Measurements from ENCODE around the gene NRF1. TPM values are rescaled to one million over a fixed set of nuclear protein-coding genes. Genes with fewer than 3 reads are reported as not detected.
"Not testable (repeated sequence)": the region's sequence is repeated elsewhere in the genome, so short reads cannot be mapped to it uniquely, and the experiment has no call there.

Gene NRF1
- total and polyA plus RNA-seq, 8 donors = 11.4 to 26.8 (median 22.6) TPM

DNA sequence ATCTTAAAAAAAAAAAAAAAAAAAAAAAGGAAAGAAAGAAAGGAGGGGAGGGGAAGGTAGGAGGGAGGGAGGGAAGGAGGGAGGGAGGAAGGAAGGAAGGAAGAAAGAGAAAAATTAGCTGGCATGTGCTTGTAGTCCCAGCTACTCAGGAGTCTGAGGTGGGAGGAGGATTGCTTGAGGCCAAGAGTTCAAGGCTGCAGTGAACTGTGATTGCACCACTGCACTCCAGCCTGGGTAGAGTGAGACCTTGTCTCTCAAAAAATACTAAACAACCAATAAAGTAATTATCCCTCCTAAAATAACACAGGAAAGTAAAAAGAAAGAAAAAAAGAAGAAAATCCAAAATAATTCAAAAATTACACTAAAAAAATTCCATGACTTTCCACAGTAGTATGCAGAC, 13.8 kb upstream of the NRF1 start:
- Histone ChIP-seq H3K36me3 (no peaks in the 10 kb centered on the region), H3K27ac (no peak overlapping the region), H3K4me1 (no peaks in the 10 kb centered on the region), H3K9me3 (no peaks in the 10 kb centered on the region), H3K27me3 (no peaks in the 10 kb centered on the region), H3K4me3 (no peak overlapping the region)
- ATAC-seq (no peak), DNase-seq (no peak)
- no peak for TF ChIP-seq CTCF (IDR thresholded peaks at IDR 0.05)
- intact Hi-C loops (cut with DNase I) = no loop called here

DNA sequence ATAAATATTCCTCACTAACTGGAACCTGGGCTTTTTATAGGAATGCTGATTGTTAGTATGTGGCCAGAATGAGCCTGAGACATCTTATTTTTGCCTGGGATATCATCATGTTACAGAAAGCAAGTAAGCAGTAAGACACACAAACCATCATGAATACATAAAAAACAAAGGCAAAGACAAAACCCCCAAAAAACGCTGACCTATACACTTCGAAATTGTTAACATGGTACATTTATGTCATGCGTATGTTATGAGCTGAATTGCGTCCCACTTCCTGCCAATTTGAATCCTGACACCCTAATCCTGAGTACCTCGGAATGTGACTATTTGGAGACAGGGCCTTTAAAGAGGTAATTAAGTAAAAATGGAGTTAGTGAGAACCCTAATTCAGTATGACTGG, 12.3 kb upstream of the NRF1 start:
- no peaks in the 10 kb centered on the region for H3K27me3 ChIP-seq
- H3K9me3 ChIP-seq = no peaks in the 10 kb centered on the region
- no peaks in the 10 kb centered on the region for H3K36me3 ChIP-seq
- H3K4me1 ChIP-seq = no peaks in the 10 kb centered on the region
- no peak overlapping the region for H3K27ac ChIP-seq
- intact Hi-C loops (cut with DNase I) = no loop called here
- TF ChIP-seq CTCF (IDR thresholded peaks at IDR 0.05) = no peak
- H3K4me3 ChIP-seq = no peak overlapping the region
- no peak for DNase-seq
- no peak for ATAC-seq

- H3K27ac ChIP-seq; H3K27me3 ChIP-seq; ATAC-seq; H3K36me3 ChIP-seq; intact Hi-C loops (cut with DNase I); H3K4me3 ChIP-seq; DNase-seq; H3K9me3 ChIP-seq: not testable (repeated sequence)
- peaks cover 0 to 14% of the 10 kb centered on the region in 2 donors for H3K4me1 ChIP-seq
These were observed 7.9 kb upstream of the NRF1 start for GRCh38 chr7:129603594-129603993.

DNA sequence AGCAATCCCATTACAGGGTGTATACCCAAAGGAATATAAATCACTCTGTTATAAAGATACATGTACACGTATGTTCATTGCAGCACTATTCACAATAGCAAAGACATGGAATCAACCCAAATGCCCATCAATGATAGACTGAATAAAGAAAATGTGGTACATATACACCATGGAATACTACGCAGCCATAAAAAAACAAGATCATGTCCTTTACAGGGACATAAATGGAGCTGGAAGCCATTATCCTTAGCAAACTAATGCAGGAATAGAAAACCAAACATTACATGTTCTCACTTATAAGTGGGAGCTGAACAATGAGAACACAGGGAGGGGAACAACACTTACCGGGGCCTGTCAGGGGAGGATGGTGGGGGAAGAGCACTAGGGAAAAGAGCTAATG, 7.5 kb upstream of the NRF1 start:
- H3K9me3 ChIP-seq; H3K4me3 ChIP-seq; H3K27me3 ChIP-seq; DNase-seq; ATAC-seq; intact Hi-C loops (cut with DNase I); H3K27ac ChIP-seq; H3K36me3 ChIP-seq: not testable (repeated sequence)
- peaks cover 0 to 14% of the 10 kb centered on the region in 2 donors for H3K4me1 ChIP-seq

DNA sequence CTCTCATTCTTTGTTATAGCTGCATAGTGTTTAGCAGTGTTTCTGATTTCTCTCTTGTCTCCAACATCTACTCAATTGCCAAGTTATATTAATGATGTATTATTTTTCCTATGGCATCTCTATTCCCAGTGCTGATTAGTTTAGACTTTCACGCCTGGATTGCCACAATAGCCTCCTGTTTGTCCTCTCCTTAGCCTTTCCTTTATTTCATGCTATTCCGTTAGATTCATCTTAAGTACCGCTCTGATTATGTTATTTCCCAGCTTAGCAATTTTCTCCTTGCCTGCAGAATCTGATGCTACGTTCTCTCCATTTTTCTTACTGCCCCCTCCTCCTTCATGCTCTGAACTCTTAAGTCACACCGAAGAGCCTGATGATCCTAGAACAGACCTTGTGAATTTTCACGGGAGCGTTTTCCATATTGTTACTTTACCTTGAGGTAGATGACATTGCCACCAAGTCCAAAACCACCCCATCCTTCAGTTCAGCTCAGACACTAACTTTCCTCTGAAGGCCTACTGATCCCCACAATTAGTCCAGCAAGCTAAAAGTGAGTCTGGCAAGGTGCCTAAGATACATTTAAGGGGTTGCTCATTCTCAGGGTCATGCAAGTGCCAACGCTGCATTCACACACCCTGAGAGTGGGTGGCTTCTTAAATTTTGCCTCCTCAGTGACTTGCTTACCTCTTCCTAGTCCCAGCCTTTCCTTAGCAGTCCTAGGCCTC, 6.6 kb upstream of the NRF1 start:
- H3K36me3 ChIP-seq = peaks cover 0 to 6% of the 10 kb centered on the region in 2 donors
- ATAC-seq (no peak), DNase-seq (no peak)
- peaks cover 0 to 23% of the 10 kb centered on the region in 2 donors for H3K4me1 ChIP-seq
- H3K4me3 ChIP-seq = no peak overlapping the region
- no peaks in the 10 kb centered on the region for H3K27me3 ChIP-seq
- TF ChIP-seq CTCF (IDR thresholded peaks at IDR 0.05) = no peak
- no peaks in the 10 kb centered on the region for H3K9me3 ChIP-seq
- intact Hi-C loops (cut with DNase I) = no loop called here
- no peak overlapping the region for H3K27ac ChIP-seq

DNA sequence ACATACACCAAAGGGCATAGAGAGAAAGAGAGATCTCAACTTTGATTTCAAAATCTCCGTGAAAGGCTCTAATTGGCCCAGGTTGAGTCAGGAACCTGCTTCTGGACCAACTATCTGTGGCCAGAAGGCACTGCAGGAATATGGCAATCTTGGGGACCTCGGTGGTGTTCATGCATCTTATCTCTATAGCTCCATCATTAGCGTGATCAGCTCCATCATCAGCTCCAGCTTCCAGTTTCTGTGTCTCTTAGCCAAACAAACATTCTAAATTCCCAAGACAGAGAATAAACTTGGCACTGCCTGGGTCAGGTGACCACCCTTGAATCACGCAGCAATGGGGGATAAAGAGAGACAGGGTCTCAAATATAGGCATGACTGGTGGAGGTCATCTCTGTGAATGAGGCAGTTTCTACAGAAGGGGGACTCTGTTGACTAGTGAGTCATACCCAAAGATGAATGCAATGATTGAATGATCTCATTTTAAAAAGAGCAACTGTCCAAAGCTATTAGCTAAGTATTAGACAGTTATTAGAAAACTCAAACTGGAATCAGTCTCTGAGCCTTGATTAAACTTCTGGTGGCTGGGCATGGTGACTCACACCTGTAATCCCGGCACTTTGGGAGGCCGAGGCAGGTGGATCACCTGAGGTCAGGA, 5.4 kb upstream of the NRF1 start:
- no peak for TF ChIP-seq CTCF (IDR thresholded peaks at IDR 0.05)
- Histone ChIP-seq H3K9me3 (no peaks in the 10 kb centered on the region), H3K4me1 (peaks cover 0 to 34% of the 10 kb centered on the region in 2 donors), H3K27ac (peak overlapping the region in 1 of 2 donors; percentile 24), H3K36me3 (peaks cover 0 to 6% of the 10 kb centered on the region in 2 donors), H3K27me3 (no peaks in the 10 kb centered on the region), H3K4me3 (no peak overlapping the region)
- no peak for DNase-seq
- intact Hi-C loops (cut with DNase I) = no loop called here
- no peak for ATAC-seq
